Caco-2 (cell line): ENCODE measurements around the gene CDC42BPG. TPM values are rescaled to one million over a fixed set of nuclear protein-coding genes. Genes with fewer than 3 reads are reported as not detected.

Source experiments
- BruUV-seq: library from RNA; stranded (reverse); fragments of 400-500 nt; replicated peaks from 2 replicates; lab custom pipeline; 2021; lab: Mats Ljungman, UMichigan
- CTCF ChIA-PET: fragments of 300-600 bp; sonication (Branson Sonifier 250); formaldehyde crosslinking; loops from one replicate; lab custom pipeline; 2022; ENCODE audit warnings: antibody characterized with exemption; lab: Charles Lee
- POLR2A ChIA-PET: fragments of 300-600 bp; sonication (Branson Sonifier 250); formaldehyde crosslinking; loops from one replicate; lab custom pipeline; 2022; ENCODE audit warnings: antibody characterized with exemption; lab: Charles Lee
- DNase-seq, 2 experiments: peaks; one replicate each; pipeline versions ENCODE4 v3.0.0 to v3.0.0-alpha.2; 2020 to 2022
- H3K27me3 ChIP-seq: replicated peaks from 2 replicates; pipeline ENCODE4 v1.6.0; 2011; ENCODE audit warnings: low read length; ENCODE audit not compliant: control insufficient read depth, insufficient read depth
- H3K36me3 ChIP-seq: 2 replicates; pipeline ENCODE4 v1.5.1; 2011; ENCODE audit warnings: low read length; ENCODE audit not compliant: control insufficient read depth, insufficient read depth
- H3K4me1 ChIP-seq: fragments of 250-450 bp; sonication (Bioruptor Pico); 2 replicates; pipeline ENCODE4 v1.5.1; 2020; ENCODE audit warnings: mild to moderate bottlenecking
- H3K4me3 ChIP-seq: 2 replicates; pipeline ENCODE4 v1.5.1; 2011; ENCODE audit warnings: low read depth, mild to moderate bottlenecking, control low read depth, low read length
- H3K9me3 ChIP-seq: fragments of 250-450 bp; sonication (Bioruptor Pico); 2 replicates; pipeline ENCODE4 v1.5.1; 2020; ENCODE audit warnings: mild to moderate bottlenecking, moderate library complexity
- H3K27ac Mint-ChIP-seq: one replicate; pipeline ENCODE4 v1.8.0; 2022; ENCODE audit warnings: mixed read lengths; ENCODE audit not compliant: unreplicated experiment
- H3K27me3 Mint-ChIP-seq: one replicate; pipeline ENCODE4 v1.8.0; 2022; ENCODE audit warnings: mixed read lengths; ENCODE audit not compliant: insufficient read depth, unreplicated experiment
- H3K36me3 Mint-ChIP-seq: one replicate; pipeline ENCODE4 v1.8.0; 2022; ENCODE audit warnings: mild to moderate bottlenecking, mixed read lengths; ENCODE audit not compliant: insufficient read depth, unreplicated experiment
- H3K4me1 Mint-ChIP-seq: one replicate; pipeline ENCODE4 v1.8.0; 2022; ENCODE audit warnings: low read depth, mixed read lengths; ENCODE audit not compliant: unreplicated experiment
- H3K4me3 Mint-ChIP-seq: one replicate; pipeline ENCODE4 v1.8.0; 2022; ENCODE audit warnings: mild to moderate bottlenecking, moderate library complexity, mixed read lengths; ENCODE audit not compliant: unreplicated experiment
- H3K9me3 Mint-ChIP-seq: one replicate; pipeline ENCODE4 v1.8.0; 2022; ENCODE audit warnings: mixed read lengths; ENCODE audit not compliant: unreplicated experiment
- intact Hi-C: fragments of 100-400 bp; cut with micrococcal nuclease; formaldehyde crosslinking; loops from one replicate; pipeline ENCODE4 v1.10.0; 2022; ENCODE audit not compliant: unreplicated experiment
- total RNA-seq: library from RNA; stranded (reverse); gene quantifications from 2 replicates; pipeline ENCODE4 v1.2.3, GENCODE V29; 2022
- TF ChIP-seq, protein P1 (sequence below), 2 experiments: fragments of 200-600 bp in 1 of 2; IDR thresholded peaks; 1 replicate in 1 of 2; 2 replicates in 1 of 2; pipeline versions ENCODE4 v1.5.1 to v1.8.0; 2011 to 2022; ENCODE audit warnings: antibody characterized with exemption in 1 of 2, control low read depth in 1 of 2, inconsistent platforms in 1 of 2, low read depth in 1 of 2, low read length in 1 of 2, mild to moderate bottlenecking in 1 of 2, moderate library complexity in 1 of 2; ENCODE audit not compliant: insufficient read depth in 1 of 2, severe bottlenecking in 1 of 2, unreplicated experiment in 1 of 2

Gene CDC42BPG
- total RNA-seq, 1 experiment from 2014 or later: 29.1 TPM

DNA sequence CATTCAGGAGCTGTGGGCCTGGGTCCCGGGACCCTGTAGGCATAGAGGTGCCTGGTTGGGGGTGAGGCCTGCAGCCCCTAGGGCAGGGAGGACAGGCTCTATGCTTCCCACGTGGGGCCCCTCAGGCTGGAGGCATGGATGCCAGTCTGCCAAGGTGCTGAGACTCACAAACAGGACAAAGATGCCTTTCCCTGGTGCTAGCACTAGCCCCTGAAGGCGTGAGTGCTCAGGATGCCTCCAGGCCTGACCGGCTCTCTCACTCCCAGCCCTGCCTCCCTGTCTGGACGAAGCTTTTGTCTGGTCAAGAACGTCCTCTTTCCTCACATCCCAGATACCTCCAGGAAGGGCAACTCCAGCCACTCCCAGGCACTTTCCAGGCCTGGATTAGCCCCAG is 2.1 kb downstream of the CDC42BPG start:
- TF ChIP-seq, protein P1, sequence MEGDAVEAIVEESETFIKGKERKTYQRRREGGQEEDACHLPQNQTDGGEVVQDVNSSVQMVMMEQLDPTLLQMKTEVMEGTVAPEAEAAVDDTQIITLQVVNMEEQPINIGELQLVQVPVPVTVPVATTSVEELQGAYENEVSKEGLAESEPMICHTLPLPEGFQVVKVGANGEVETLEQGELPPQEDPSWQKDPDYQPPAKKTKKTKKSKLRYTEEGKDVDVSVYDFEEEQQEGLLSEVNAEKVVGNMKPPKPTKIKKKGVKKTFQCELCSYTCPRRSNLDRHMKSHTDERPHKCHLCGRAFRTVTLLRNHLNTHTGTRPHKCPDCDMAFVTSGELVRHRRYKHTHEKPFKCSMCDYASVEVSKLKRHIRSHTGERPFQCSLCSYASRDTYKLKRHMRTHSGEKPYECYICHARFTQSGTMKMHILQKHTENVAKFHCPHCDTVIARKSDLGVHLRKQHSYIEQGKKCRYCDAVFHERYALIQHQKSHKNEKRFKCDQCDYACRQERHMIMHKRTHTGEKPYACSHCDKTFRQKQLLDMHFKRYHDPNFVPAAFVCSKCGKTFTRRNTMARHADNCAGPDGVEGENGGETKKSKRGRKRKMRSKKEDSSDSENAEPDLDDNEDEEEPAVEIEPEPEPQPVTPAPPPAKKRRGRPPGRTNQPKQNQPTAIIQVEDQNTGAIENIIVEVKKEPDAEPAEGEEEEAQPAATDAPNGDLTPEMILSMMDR (IDR thresholded peaks at IDR 0.05; ENCODE audit: insufficient read depth in 1 of 2, low read depth in 1 of 2, low read length in 1 of 2, severe bottlenecking in 1 of 2, unreplicated experiment in 1 of 2): no peak
- H3K4me3 Mint-ChIP-seq: peak overlapping the region; percentile 88
- peak overlapping the region; percentile 92 for H3K27ac Mint-ChIP-seq
- TSS peak; percentile 31 for BruUV-seq
- H3K4me1 Mint-ChIP-seq: peaks cover 18% of the 10 kb centered on the region
- ChIA-PET CTCF (interaction anchor here (0.6 to 1.2 kb wide), 7 partner anchors 32 to 719 kb away, joined by 3 to 9 read pairs (median 4); partner anchors contain the start of genes ARL2 and MEN1), POLR2A (interaction anchor here (0.6 to 1.9 kb wide), 5 partner anchors 32 to 65 kb away, joined by 3 to 13 read pairs (median 5); partner anchors contain the start of gene SF1)
- H3K9me3 Mint-ChIP-seq: no peaks in the 10 kb centered on the region
- Histone ChIP-seq H3K36me3 (peaks cover 7% of the 10 kb centered on the region), H3K4me1 (peaks cover 27% of the 10 kb centered on the region), H3K4me3 (peak overlapping the region; percentile 79), H3K9me3 (no peaks in the 10 kb centered on the region), H3K27me3 (no peaks in the 10 kb centered on the region)
- intact Hi-C loops: loop anchor here (1.0 to 5.0 kb wide), 3 partner anchors 32 to 65 kb away; partner anchors contain the start of genes MAP4K2, MEN1 and SF1
- peak; percentile 74 to 80 for DNase-seq
- H3K27me3 Mint-ChIP-seq: no peaks in the 10 kb centered on the region
- H3K36me3 Mint-ChIP-seq: peaks cover 38% of the 10 kb centered on the region

DNA sequence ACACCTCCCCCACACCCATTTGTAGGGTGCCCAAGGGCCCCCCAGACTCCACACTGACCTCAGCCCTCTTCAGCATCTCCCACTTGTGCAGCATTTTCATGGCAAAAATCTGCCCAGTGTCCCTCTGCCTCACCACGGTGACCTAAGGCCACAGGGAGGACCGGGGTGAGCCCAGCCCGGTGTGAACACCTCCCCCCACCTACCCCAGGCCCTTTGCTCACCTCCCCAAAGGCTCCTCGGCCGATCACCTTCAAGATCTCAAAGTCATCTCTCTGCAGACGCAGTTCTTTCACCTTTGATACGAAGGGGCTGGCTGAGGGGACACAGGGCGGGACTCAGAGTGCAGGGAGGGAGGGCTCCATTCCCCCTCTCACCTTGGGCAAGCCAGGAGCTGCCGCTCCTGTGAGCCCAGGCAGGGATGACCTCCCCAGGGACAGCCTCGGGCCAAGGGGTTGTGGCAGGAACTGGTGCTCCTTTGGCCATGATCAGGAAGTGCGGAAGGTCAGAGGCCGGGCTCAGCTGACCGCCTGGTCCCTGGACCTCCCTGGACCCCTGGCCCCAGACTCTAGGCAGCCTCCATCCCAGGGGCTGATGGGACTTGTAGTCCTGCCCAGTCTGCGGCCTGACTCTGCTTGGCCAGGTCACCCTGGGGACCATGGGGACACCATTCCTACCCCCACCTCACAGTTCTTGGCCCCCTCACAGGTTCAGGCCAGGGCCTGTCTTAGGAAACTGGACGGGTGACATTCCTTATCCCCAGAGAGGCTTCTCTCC is 2.7 kb downstream of the CDC42BPG start:
- Mint-ChIP-seq H3K36me3 (peaks cover 32% of the 10 kb centered on the region), H3K27me3 (no peaks in the 10 kb centered on the region), H3K9me3 (no peaks in the 10 kb centered on the region), H3K4me1 (peaks cover 18% of the 10 kb centered on the region), H3K27ac (peak overlapping the region; percentile 92), H3K4me3 (peak overlapping the region; percentile 88)
- H3K27me3 ChIP-seq: no peaks in the 10 kb centered on the region
- peak; percentile 83 to 90 for DNase-seq
- H3K9me3 ChIP-seq: no peaks in the 10 kb centered on the region
- H3K4me3 ChIP-seq: no peak overlapping the region
- intact Hi-C loops: loop anchor here (1.0 to 5.0 kb wide), 3 partner anchors 31 to 64 kb away; partner anchors contain the start of genes MAP4K2, MEN1 and SF1
- H3K4me1 ChIP-seq: peaks cover 23% of the 10 kb centered on the region
- POLR2A ChIA-PET: interaction anchor here (0.6 to 1.9 kb wide), 3 partner anchors 56 to 65 kb away, joined by 5 to 13 read pairs (median 7); partner anchors contain the start of gene SF1
- TF ChIP-seq, protein P1 (IDR thresholded peaks at IDR 0.05; ENCODE audit: insufficient read depth in 1 of 2, low read depth in 1 of 2, low read length in 1 of 2, severe bottlenecking in 1 of 2, unreplicated experiment in 1 of 2): no peak
- no TSS peak for BruUV-seq
- CTCF ChIA-PET: interaction anchor here (0.6 to 1.3 kb wide), 6 partner anchors 31 to 720 kb away, joined by 3 to 9 read pairs (median 4); partner anchors contain the start of genes MEN1 and SF1
- peaks cover 8% of the 10 kb centered on the region for H3K36me3 ChIP-seq
